ENCODE data around the gene RTN3.
"Not testable (repeated sequence)": the region's sequence is repeated elsewhere in the genome, so short reads cannot be mapped to it uniquely, and the experiment has no call there.

RTN3 gene

DNA sequence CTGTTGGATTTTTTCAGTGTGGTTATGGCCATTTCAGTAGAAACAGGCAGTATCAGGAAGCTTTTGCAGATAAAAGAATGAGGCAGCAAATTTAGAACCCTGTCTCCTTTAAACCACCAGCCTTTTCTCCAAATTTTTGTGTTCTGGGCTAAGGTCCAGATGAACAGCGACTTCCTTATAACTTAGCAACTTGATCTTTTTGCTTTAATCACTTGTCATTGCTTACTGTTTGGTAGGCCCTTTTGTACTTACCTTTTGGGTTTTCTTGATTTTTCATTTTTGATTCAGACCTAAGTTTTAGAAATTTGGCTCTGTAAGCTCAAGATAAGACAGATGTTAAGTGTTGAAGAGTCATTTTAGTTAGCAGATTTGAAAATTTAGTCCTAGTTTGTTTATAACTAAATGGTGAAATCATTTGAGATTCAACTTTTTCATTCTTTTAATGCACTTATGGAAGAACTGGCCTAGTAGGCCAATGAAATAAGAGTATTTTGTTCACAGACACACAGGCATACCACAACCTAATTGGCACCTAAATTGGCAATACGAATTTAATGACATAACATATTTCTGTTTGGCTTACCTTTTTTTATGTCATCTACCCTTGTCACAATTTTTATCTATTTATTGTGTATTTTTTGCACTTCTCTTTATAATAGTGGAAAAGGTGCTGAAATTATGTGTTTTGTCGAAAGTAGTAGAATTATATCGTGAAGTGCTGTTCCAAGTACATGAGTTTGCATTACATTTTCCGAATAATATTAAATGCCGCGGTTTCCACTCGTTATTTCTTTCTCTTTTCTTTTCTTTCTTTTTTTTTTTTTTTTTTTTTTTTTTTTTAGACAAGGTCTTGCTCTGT, 2.1 kb downstream of the RTN3 start:
- Histone ChIP-seq H3K4me3 (ENCODE audit: low read depth in 1 of 2, low read length in 2 of 2) (peak overlapping the region; percentile 74 to 81; a peak in 3 of 4 replicates), H3K9me3 (ENCODE audit: insufficient read depth, low read length, severe bottlenecking) (no peaks in the 10 kb centered on the region), H3K4me1 (ENCODE audit: insufficient read depth, low read length) (peaks cover 61% of the 10 kb centered on the region), H3K27ac (ENCODE audit: low read length) (peak overlapping the region; percentile 89), H3K79me2 (ENCODE audit: insufficient read depth, low read length) (peaks cover 68% of the 10 kb centered on the region), H3K4me2 (ENCODE audit: insufficient read depth, low read length) (peak overlapping the region; percentile 82), H3K36me3 (ENCODE audit: insufficient read depth, low read length) (peaks cover 8% of the 10 kb centered on the region), H2AFZ (ENCODE audit: low read depth, low read length) (no peak overlapping the region), H3K27me3 (ENCODE audit: insufficient read depth, low read length, poor library complexity) (no peaks in the 10 kb centered on the region), H4K20me1 (ENCODE audit: insufficient read depth, low read length) (peaks cover 29% of the 10 kb centered on the region), H3K9ac (ENCODE audit: low read depth, low read length) (peak overlapping the region; percentile 83)
- ATAC-seq (ENCODE audit: insufficient read depth, low read depth) = no peak
- no peak for TF ChIP-seq EZH2 (IDR thresholded peaks at IDR 0.05; ENCODE audit: borderline replicate concordance, low read depth, low read length, severe bottlenecking)
- TF ChIP-seq, protein P1, sequence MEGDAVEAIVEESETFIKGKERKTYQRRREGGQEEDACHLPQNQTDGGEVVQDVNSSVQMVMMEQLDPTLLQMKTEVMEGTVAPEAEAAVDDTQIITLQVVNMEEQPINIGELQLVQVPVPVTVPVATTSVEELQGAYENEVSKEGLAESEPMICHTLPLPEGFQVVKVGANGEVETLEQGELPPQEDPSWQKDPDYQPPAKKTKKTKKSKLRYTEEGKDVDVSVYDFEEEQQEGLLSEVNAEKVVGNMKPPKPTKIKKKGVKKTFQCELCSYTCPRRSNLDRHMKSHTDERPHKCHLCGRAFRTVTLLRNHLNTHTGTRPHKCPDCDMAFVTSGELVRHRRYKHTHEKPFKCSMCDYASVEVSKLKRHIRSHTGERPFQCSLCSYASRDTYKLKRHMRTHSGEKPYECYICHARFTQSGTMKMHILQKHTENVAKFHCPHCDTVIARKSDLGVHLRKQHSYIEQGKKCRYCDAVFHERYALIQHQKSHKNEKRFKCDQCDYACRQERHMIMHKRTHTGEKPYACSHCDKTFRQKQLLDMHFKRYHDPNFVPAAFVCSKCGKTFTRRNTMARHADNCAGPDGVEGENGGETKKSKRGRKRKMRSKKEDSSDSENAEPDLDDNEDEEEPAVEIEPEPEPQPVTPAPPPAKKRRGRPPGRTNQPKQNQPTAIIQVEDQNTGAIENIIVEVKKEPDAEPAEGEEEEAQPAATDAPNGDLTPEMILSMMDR (IDR thresholded peaks at IDR 0.05; ENCODE audit: borderline replicate concordance, extremely low read depth, low read length, poor library complexity, severe bottlenecking) = no peak
- DNase-seq = no peak

DNA sequence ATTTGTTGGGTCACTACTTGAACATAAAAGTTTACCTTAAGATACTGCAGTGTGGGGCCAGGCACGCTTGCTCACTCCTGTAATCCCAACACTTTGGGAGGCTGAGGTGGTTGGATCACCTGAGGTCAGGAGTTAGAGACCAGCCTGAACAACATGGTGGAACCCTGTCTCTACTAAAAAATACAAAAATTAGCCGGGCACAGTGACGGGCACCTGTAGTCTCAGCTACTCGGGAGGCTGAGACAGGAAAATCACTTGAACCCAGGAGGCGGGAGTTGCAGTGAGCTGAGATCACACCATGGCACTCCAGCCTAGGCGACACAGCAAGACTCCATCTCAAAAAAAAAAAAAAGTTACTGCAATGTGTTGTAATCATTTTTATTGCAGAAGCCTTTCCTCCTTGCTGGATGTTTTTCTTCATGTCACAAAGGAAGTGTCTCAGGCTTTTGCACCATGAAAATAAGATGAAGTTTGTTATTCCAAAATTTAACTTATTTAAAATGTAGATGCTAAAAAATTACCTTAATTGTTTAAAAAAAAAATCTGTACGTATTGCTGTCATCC, 3.9 kb downstream of the RTN3 start:
- not testable (repeated sequence) for ATAC-seq (ENCODE audit: insufficient read depth, low read depth)

DNA sequence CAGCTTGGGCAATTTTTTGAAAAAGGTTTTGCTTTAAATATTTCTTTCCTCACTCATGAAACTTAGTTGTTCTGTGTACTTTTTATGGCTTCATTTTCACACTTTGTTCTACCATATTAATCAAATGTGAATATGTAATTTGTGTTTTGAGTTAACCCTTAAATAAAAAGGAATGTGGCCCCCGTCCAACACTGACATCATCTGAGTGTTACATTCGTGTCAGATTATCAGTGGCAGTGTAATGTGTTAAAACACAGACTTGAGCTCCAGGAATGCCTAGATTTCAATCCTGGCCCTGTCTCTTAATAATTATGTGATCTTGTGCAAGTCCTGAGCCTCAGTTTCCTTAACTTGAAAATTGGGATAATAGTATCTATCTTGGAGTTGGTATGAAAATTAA, 5.6 kb downstream of the RTN3 start:
- H2AFZ ChIP-seq (ENCODE audit: low read depth, low read length) = no peak overlapping the region
- peaks cover 98% of the 10 kb centered on the region for H3K79me2 ChIP-seq (ENCODE audit: insufficient read depth, low read length)
- peaks cover 15% of the 10 kb centered on the region; the same call in 1 of the 2 replicates for H3K36me3 ChIP-seq (ENCODE audit: insufficient read depth, low read length)
- no peaks in the 10 kb centered on the region for H3K9me3 ChIP-seq (ENCODE audit: insufficient read depth, low read length, severe bottlenecking)
- no peak for DNase-seq
- H4K20me1 ChIP-seq (ENCODE audit: insufficient read depth, low read length) = peaks cover 51% of the 10 kb centered on the region
- H3K9ac ChIP-seq (ENCODE audit: low read depth, low read length) = no peak overlapping the region
- H3K27ac ChIP-seq (ENCODE audit: low read length) = no peak overlapping the region
- no peak overlapping the region for H3K4me2 ChIP-seq (ENCODE audit: insufficient read depth, low read length)
- TF ChIP-seq EZH2 (IDR thresholded peaks at IDR 0.05; ENCODE audit: borderline replicate concordance, low read depth, low read length, severe bottlenecking) = no peak
- TF ChIP-seq, protein P1 (IDR thresholded peaks at IDR 0.05; ENCODE audit: borderline replicate concordance, extremely low read depth, low read length, poor library complexity, severe bottlenecking) = no peak
- ATAC-seq (ENCODE audit: insufficient read depth, low read depth) = no peak
- H3K4me1 ChIP-seq (ENCODE audit: insufficient read depth, low read length) = peaks cover 69% of the 10 kb centered on the region
- H3K27me3 ChIP-seq (ENCODE audit: insufficient read depth, low read length, poor library complexity) = no peaks in the 10 kb centered on the region
- H3K4me3 ChIP-seq (ENCODE audit: low read depth in 1 of 2, low read length in 2 of 2) = no peak overlapping the region

More for the DNA sequence above, 3.9 kb downstream of the RTN3 start:
- H3K4me2 ChIP-seq (ENCODE audit: insufficient read depth, low read length) = peak overlapping the region; percentile 39; the same call in 1 of the 2 replicates
- not testable (repeated sequence) for H3K36me3 ChIP-seq (ENCODE audit: insufficient read depth, low read length); H3K27me3 ChIP-seq (ENCODE audit: insufficient read depth, low read length, poor library complexity); H3K27ac ChIP-seq (ENCODE audit: low read length); H2AFZ ChIP-seq (ENCODE audit: low read depth, low read length); H3K4me3 ChIP-seq (ENCODE audit: low read depth in 1 of 2, low read length in 2 of 2); H3K9me3 ChIP-seq (ENCODE audit: insufficient read depth, low read length, severe bottlenecking); DNase-seq
- H3K9ac ChIP-seq (ENCODE audit: low read depth, low read length) = peak overlapping the region; percentile 9; the same call in 1 of the 2 replicates
- H4K20me1 ChIP-seq (ENCODE audit: insufficient read depth, low read length) = peaks cover 40% of the 10 kb centered on the region
- peaks cover 78% of the 10 kb centered on the region for H3K4me1 ChIP-seq (ENCODE audit: insufficient read depth, low read length)
- peaks cover 87% of the 10 kb centered on the region for H3K79me2 ChIP-seq (ENCODE audit: insufficient read depth, low read length)

DNA sequence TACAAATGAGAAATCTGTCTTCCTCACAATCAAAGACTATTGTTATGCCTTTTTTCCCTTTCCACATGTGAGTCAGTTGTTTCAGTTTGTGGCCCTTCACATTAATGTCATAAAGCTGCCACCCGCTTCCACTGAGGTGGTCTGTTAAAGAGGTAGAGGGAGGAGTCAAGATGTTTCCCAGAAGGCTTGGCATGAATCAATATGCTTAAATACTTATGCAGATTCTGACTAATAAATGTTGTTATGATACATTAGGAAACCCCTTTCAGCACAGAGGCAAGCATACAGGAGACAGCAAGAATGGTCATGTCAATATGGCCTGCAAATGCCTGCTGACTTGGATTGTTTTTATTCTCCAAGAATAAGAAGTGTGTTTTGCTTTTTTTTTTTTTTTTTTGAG, 6.5 kb downstream of the RTN3 start:
- Histone ChIP-seq H3K4me2 (ENCODE audit: insufficient read depth, low read length) (peak overlapping the region; percentile 6; the same call in 1 of the 2 replicates), H4K20me1 (ENCODE audit: insufficient read depth, low read length) (peaks cover 47% of the 10 kb centered on the region), H3K4me3 (ENCODE audit: low read depth in 1 of 2, low read length in 2 of 2) (no peak overlapping the region), H3K4me1 (ENCODE audit: insufficient read depth, low read length) (peaks cover 63% of the 10 kb centered on the region), H3K27me3 (ENCODE audit: insufficient read depth, low read length, poor library complexity) (no peaks in the 10 kb centered on the region), H3K9me3 (ENCODE audit: insufficient read depth, low read length, severe bottlenecking) (no peaks in the 10 kb centered on the region), H3K27ac (ENCODE audit: low read length) (no peak overlapping the region), H2AFZ (ENCODE audit: low read depth, low read length) (no peak overlapping the region), H3K79me2 (ENCODE audit: insufficient read depth, low read length) (peaks cover 97% of the 10 kb centered on the region), H3K36me3 (ENCODE audit: insufficient read depth, low read length) (peaks cover 15% of the 10 kb centered on the region; the same call in 1 of the 2 replicates), H3K9ac (ENCODE audit: low read depth, low read length) (no peak overlapping the region)
- TF ChIP-seq EZH2 (IDR thresholded peaks at IDR 0.05; ENCODE audit: borderline replicate concordance, low read depth, low read length, severe bottlenecking) = no peak
- TF ChIP-seq, protein P1 (IDR thresholded peaks at IDR 0.05; ENCODE audit: borderline replicate concordance, extremely low read depth, low read length, poor library complexity, severe bottlenecking) = no peak
- DNase-seq (no peak), ATAC-seq (ENCODE audit: insufficient read depth, low read depth) (no peak)
